OCI-LY3 (cell line): ENCODE measurements around the gene SLC10A4.

ENCODE experiments used
- H2AFZ ChIP-seq: fragments of 200-600, 300-600 bp; shearing (Covaris generic); 2 replicates; pipeline ENCODE4 v1.6.0; 2014; ENCODE audit warnings: antibody characterized with exemption, low read depth, low read length
- H3K27ac ChIP-seq: fragments of 200-600, 300-600 bp; sonication (generic); 2 replicates; pipeline ENCODE4 v1.5.1; 2014; ENCODE audit warnings: mild to moderate bottlenecking, low read length, moderate library complexity, mixed read lengths
- H3K27me3 ChIP-seq: fragments of 200-600, 300-600 bp; sonication (generic); 2 replicates; pipeline ENCODE4 v1.6.1; 2014; ENCODE audit warnings: low read depth, low read length, mixed read lengths
- H3K36me3 ChIP-seq: fragments of 200-600, 300-600 bp; sonication (generic); replicated peaks from 2 replicates; pipeline ENCODE3; 2014; ENCODE audit warnings: low read depth, low read length, mixed read lengths
- H3K4me1 ChIP-seq: fragments of 300-600, 200-600 bp; sonication (generic); 2 replicates; pipeline ENCODE4 v1.6.1; 2014; ENCODE audit warnings: low read length, mixed read lengths
- H3K4me2 ChIP-seq: fragments of 200-600, 300-600 bp; sonication (generic); 2 replicates; pipeline ENCODE4 v1.6.1; 2014; ENCODE audit warnings: low read length, mixed read lengths
- H3K4me3 ChIP-seq: fragments of 300-600, 200-600 bp; sonication (generic); 2 replicates; pipeline ENCODE4 v1.5.1; 2014; ENCODE audit warnings: antibody characterized with exemption, mild to moderate bottlenecking, low read length, moderate library complexity
- H3K79me2 ChIP-seq: fragments of 300-600, 200-600 bp; shearing (Covaris generic); 2 replicates; pipeline ENCODE4 v1.6.1; 2014; ENCODE audit warnings: mild to moderate bottlenecking, low read length, mixed read lengths
- H3K9ac ChIP-seq: fragments of 300-600, 200-600 bp; shearing (Covaris generic); 2 replicates; pipeline ENCODE4 v1.6.0; 2014; ENCODE audit warnings: mild to moderate bottlenecking, low read length, moderate library complexity
- H3K9me3 ChIP-seq: fragments of 200-600, 300-600 bp; shearing (Covaris generic); 2 replicates; pipeline ENCODE4 v1.6.1; 2014; ENCODE audit warnings: low read length, mixed read lengths; ENCODE audit not compliant: insufficient read depth
- H4K20me1 ChIP-seq: fragments of 200-600, 300-600 bp; sonication (generic); 2 replicates; pipeline ENCODE4 v1.6.1; 2016; ENCODE audit warnings: low read length, mixed read lengths; ENCODE audit not compliant: insufficient read depth
- CTCF ChIP-seq: fragments of 200-600, 300-600 bp; sonication (generic); IDR thresholded peaks from 2 replicates; pipeline ENCODE4 v1.5.1; 2014; ENCODE audit warnings: antibody characterized with exemption, low read length, low read depth
- EZH2phosphoT487 ChIP-seq: fragments of 200-600 bp; shearing (Covaris generic); IDR thresholded peaks from 2 replicates; pipeline ENCODE4 v1.6.1; 2018; ENCODE audit warnings: antibody characterized with exemption, mixed run types, low read depth

The SLC10A4 gene

GRCh38 chr4:48454591-48454990, 28.6 kb upstream of the SLC10A4 start:
- Histone ChIP-seq H4K20me1 (no peaks in the 10 kb centered on the region), H3K4me3 (no peak overlapping the region), H3K9ac (no peak overlapping the region), H3K36me3 (no peaks in the 10 kb centered on the region), H3K9me3 (no peaks in the 10 kb centered on the region), H2AFZ (no peak overlapping the region), H3K27ac (no peak overlapping the region), H3K27me3 (no peaks in the 10 kb centered on the region), H3K79me2 (no peaks in the 10 kb centered on the region), H3K4me2 (no peak overlapping the region), H3K4me1 (no peaks in the 10 kb centered on the region)
- TF ChIP-seq CTCF (no peak), EZH2phosphoT487 (no peak)

- Histone ChIP-seq H3K4me1 (no peaks in the 10 kb centered on the region), H2AFZ (no peak overlapping the region), H3K36me3 (no peaks in the 10 kb centered on the region), H3K9ac (no peak overlapping the region), H3K79me2 (no peaks in the 10 kb centered on the region), H3K4me3 (no peak overlapping the region), H3K4me2 (no peak overlapping the region), H4K20me1 (no peaks in the 10 kb centered on the region), H3K27me3 (no peaks in the 10 kb centered on the region), H3K9me3 (no peaks in the 10 kb centered on the region), H3K27ac (no peak overlapping the region)
- no peak for TF ChIP-seq EZH2phosphoT487
Observed at GRCh38 chr4:48461000-48461399, 22.1 kb upstream of the SLC10A4 start.

GRCh38 chr4:48462363-48462762, 20.8 kb upstream of the SLC10A4 start:
- no peak overlapping the region for H3K27ac ChIP-seq
- peaks cover 4% of the 10 kb centered on the region for H3K4me1 ChIP-seq
- H3K9me3 ChIP-seq: no peaks in the 10 kb centered on the region
- no peak overlapping the region for H2AFZ ChIP-seq
- H3K79me2 ChIP-seq: no peaks in the 10 kb centered on the region
- no peaks in the 10 kb centered on the region for H3K27me3 ChIP-seq
- no peak overlapping the region for H3K4me3 ChIP-seq
- H3K36me3 ChIP-seq: no peaks in the 10 kb centered on the region
- H3K4me2 ChIP-seq: no peak overlapping the region
- H4K20me1 ChIP-seq: no peaks in the 10 kb centered on the region
- no peak overlapping the region for H3K9ac ChIP-seq
- TF ChIP-seq CTCF: no peak
- no peak for TF ChIP-seq EZH2phosphoT487

- Histone ChIP-seq H3K4me1 (peaks cover 8% of the 10 kb centered on the region), H3K9me3 (no peaks in the 10 kb centered on the region), H4K20me1 (no peaks in the 10 kb centered on the region), H3K4me3 (no peak overlapping the region), H3K79me2 (no peaks in the 10 kb centered on the region), H3K27ac (no peak overlapping the region), H2AFZ (no peak overlapping the region), H3K9ac (no peak overlapping the region), H3K4me2 (peak overlapping the region; percentile 26), H3K27me3 (no peaks in the 10 kb centered on the region), H3K36me3 (no peaks in the 10 kb centered on the region)
- TF ChIP-seq EZH2phosphoT487: no peak
- no peak for TF ChIP-seq CTCF
Observed at GRCh38 chr4:48467442-48467841, 15.7 kb upstream of the SLC10A4 start.

GRCh38 chr4:48467891-48468290, 15.3 kb upstream of the SLC10A4 start:
- Histone ChIP-seq H3K4me1 (peaks cover 8% of the 10 kb centered on the region), H4K20me1 (no peaks in the 10 kb centered on the region), H3K27me3 (no peaks in the 10 kb centered on the region), H2AFZ (no peak overlapping the region), H3K79me2 (no peaks in the 10 kb centered on the region), H3K9ac (no peak overlapping the region), H3K4me3 (no peak overlapping the region), H3K9me3 (no peaks in the 10 kb centered on the region), H3K27ac (no peak overlapping the region), H3K36me3 (no peaks in the 10 kb centered on the region), H3K4me2 (peak overlapping the region; percentile 26; the same call in 1 of the 2 replicates)
- TF ChIP-seq CTCF: no peak
- no peak for TF ChIP-seq EZH2phosphoT487
